ENCODE data around the gene RO60. TPM values are rescaled to one million over a fixed set of nuclear protein-coding genes. Genes with fewer than 3 reads are reported as not detected.

Gene RO60
- total RNA-seq, 1 donor = 105 TPM

DNA sequence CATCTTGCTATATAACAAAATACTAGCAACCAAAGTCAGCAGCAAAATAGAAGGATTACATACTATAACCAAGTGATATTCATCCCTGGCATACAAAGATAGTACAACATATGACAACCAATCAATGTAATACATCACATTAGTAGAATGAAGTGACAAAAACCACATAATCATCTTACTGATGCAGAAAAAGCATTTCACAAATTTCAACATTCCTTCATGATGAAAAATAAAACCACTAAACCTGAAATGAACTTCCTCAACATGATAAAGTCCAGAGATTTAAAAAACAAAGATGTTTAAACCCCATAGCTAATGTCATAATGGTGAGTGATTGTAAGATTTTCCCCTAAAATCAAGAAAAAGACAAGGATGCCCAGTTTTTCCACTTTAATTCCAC is 18.6 kb downstream of the RO60 start:
- no peaks in the 10 kb centered on the region for H3K9me3 ChIP-seq (ENCODE audit: low read depth, low read length)

GRCh38 chr1:193079187-193079586 is 19.8 kb downstream of the RO60 start:
- Histone ChIP-seq H3K27me3 (ENCODE audit: insufficient read depth, low read length) (no peaks in the 10 kb centered on the region), H3K4me3 (ENCODE audit: low read length) (no peak overlapping the region), H3K4me1 (ENCODE audit: insufficient read depth, low read length) (no peaks in the 10 kb centered on the region)

More for the DNA sequence above, 18.6 kb downstream of the RO60 start:
- no peaks in the 10 kb centered on the region for H3K4me1 ChIP-seq (ENCODE audit: insufficient read depth, low read length)
- H3K27me3 ChIP-seq (ENCODE audit: insufficient read depth, low read length) = no peaks in the 10 kb centered on the region
- H3K4me3 ChIP-seq (ENCODE audit: low read length) = no peak overlapping the region

GRCh38 chr1:193083365-193084088 is 24.1 kb downstream of the RO60 start:
- no peaks in the 10 kb centered on the region for H3K27me3 ChIP-seq (ENCODE audit: insufficient read depth, low read length)
- no peak overlapping the region for H3K4me3 ChIP-seq (ENCODE audit: low read length)
- H3K4me1 ChIP-seq (ENCODE audit: insufficient read depth, low read length) = no peaks in the 10 kb centered on the region
- no peaks in the 10 kb centered on the region for H3K9me3 ChIP-seq (ENCODE audit: low read depth, low read length)

More at GRCh38 chr1:193079187-193079586, 19.8 kb downstream of the RO60 start:
- H3K9me3 ChIP-seq (ENCODE audit: low read depth, low read length) = no peaks in the 10 kb centered on the region

GRCh38 chr1:193085263-193085662 is 25.9 kb downstream of the RO60 start:
- no peaks in the 10 kb centered on the region for H3K4me1 ChIP-seq (ENCODE audit: insufficient read depth, low read length)
- H3K4me3 ChIP-seq (ENCODE audit: low read length) = no peak overlapping the region
- no peaks in the 10 kb centered on the region for H3K27me3 ChIP-seq (ENCODE audit: insufficient read depth, low read length)
- H3K9me3 ChIP-seq (ENCODE audit: low read depth, low read length) = no peaks in the 10 kb centered on the region

DNA sequence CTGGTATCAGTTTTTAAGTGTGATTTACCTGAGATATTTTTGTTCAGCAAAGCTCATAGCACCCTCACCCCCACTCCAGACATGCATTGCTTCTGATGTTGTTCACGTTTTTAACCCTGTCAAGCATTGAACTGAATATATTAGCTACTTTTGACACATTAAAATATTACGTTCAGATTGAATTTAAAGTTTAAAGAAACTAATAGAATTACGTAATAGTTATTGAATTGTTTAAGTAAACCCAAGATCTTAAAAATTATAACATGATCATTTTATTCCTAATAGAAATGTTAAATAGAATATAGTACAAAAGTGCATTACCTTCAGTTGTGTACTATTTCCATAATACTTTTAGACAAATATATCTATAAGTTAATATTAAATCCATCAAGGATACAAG is 26.9 kb downstream of the RO60 start:
- Histone ChIP-seq H3K9me3 (ENCODE audit: low read depth, low read length) (no peaks in the 10 kb centered on the region), H3K27me3 (ENCODE audit: insufficient read depth, low read length) (no peaks in the 10 kb centered on the region), H3K4me3 (ENCODE audit: low read length) (no peak overlapping the region), H3K4me1 (ENCODE audit: insufficient read depth, low read length) (no peaks in the 10 kb centered on the region)

DNA sequence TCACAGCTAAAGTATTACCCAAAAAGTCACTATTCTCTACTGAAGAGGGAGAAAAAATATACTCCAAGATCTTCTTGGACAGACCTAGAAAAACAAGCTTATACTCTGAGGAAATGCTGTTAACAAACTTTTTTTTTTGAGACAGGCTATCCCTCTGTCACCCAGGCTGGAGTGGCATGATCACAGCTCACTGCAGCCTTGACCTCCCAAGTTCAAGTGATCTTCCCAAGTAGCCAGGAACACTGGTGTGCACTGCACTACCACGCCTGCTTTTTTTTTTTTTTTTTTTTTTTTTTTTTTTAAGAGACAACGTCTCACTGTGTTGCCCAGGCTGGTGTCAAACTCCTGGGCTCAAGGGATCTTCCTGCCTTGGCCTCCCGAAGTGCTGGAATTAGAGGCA is 28.5 kb downstream of the RO60 start:
- H3K4me1 ChIP-seq (ENCODE audit: insufficient read depth, low read length) = no peaks in the 10 kb centered on the region
- H3K9me3 ChIP-seq (ENCODE audit: low read depth, low read length) = no peaks in the 10 kb centered on the region
- no peaks in the 10 kb centered on the region for H3K27me3 ChIP-seq (ENCODE audit: insufficient read depth, low read length)
- H3K4me3 ChIP-seq (ENCODE audit: low read length) = no peak overlapping the region

DNA sequence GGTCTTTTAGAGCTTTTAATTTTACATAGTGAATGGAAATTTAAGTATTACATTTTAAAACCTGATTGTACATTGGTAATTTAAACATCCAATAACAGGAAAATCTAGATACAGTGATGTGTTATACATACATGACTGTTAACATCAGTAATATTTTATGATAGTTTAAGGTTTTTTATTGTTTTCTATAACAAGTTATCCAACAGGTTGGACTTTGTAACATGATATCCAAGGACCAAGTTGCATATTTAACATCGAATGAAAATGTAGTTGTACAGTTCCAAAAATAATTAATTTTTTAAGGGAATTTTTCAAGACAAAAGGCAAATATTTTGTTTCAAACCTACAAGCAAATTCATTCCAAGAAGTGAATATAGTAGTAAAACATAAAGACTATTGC is 31.5 kb downstream of the RO60 start:
- Histone ChIP-seq H3K4me1 (ENCODE audit: insufficient read depth, low read length) (no peaks in the 10 kb centered on the region), H3K4me3 (ENCODE audit: low read length) (no peak overlapping the region), H3K27me3 (ENCODE audit: insufficient read depth, low read length) (no peaks in the 10 kb centered on the region), H3K9me3 (ENCODE audit: low read depth, low read length) (no peaks in the 10 kb centered on the region)

DNA sequence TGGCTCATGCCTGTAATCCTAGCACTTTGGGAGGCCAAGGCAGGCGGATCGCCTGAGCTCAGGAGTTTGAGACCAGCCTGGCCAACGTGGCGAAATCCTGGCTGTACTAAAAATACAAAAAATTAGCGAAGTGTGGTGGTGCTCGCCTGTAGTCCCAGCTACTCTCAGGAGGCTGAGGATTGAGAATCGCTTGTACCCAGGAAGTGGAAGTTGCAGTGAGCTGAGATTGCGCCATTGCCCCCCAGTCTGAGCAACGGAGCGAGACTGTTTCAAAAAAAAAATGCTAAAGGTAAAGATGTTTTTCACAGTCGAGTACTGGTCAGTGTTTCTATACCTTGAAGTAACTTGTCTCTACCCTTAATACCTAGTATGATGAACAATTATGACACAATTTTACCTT is 34.7 kb downstream of the RO60 start:
- no peaks in the 10 kb centered on the region for H3K27me3 ChIP-seq (ENCODE audit: insufficient read depth, low read length)
- H3K9me3 ChIP-seq (ENCODE audit: low read depth, low read length) = no peaks in the 10 kb centered on the region
- no peaks in the 10 kb centered on the region for H3K4me1 ChIP-seq (ENCODE audit: insufficient read depth, low read length)
- H3K4me3 ChIP-seq (ENCODE audit: low read length) = no peak overlapping the region

- Histone ChIP-seq H3K4me1 (ENCODE audit: insufficient read depth, low read length) (peaks cover 19% of the 10 kb centered on the region), H3K9me3 (ENCODE audit: low read depth, low read length) (no peaks in the 10 kb centered on the region), H3K4me3 (ENCODE audit: low read length) (no peak overlapping the region), H3K27me3 (ENCODE audit: insufficient read depth, low read length) (no peaks in the 10 kb centered on the region)
These were observed 43.2 kb downstream of the RO60 start for GRCh38 chr1:193102662-193103061.

DNA sequence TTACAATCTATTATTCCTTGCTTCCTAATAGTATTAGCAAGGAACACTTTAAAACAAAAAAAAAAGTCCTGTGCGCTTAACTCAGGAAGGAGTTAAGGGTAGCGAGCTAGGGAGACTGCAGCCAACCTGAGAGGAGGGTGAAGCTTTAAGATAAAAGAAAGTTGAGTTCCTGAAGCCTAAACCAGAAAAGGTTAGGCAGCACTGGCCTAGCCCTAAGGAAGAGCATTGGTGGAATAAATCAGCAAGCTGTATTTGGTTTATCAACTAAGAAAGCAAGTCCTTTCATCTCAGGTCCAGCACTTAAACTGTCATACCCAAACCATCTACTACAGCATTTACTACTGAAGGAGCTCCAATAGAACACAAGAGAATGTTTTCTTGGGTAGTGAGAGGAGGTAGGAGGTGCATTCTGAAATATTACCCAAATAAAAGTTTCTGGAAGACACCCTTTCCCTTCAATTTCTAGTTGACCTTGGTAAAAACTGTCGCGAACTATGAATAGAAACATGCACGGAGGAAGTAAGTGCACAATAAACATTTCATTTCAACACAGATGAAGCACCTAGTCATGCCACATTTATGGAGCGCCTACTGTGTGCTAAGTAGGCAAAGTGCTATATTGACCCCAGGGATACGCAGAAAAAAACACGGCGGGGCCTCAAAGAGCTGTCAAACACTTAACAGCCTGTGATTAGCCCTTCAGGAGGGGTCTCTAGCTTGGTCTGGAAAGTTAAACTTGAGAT is 44.5 kb downstream of the RO60 start:
- H3K9me3 ChIP-seq (ENCODE audit: low read depth, low read length) = no peaks in the 10 kb centered on the region
- H3K4me3 ChIP-seq (ENCODE audit: low read length) = peak overlapping the region; percentile 63
- no peaks in the 10 kb centered on the region for H3K27me3 ChIP-seq (ENCODE audit: insufficient read depth, low read length)
- H3K4me1 ChIP-seq (ENCODE audit: insufficient read depth, low read length) = peaks cover 19% of the 10 kb centered on the region

DNA sequence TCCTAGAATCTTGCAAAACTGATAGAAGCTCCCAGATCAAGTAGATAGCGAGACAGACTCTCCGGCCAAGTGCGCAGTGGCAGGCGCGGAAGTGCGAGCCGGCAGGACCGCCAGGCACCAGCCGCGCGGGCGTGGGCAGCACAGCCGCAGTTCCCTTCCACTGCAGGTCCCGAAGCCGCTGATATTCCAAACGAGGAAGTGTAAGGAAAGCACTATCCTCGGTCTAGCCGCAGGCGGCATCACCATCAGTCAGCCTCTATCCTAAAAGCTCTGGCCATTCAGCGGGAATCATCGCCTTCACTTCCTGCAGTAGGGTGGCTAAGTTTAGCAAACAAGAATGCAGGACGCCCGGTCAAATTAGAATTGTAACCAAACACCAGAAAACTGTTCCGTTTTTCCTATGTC is 45.1 kb downstream of the RO60 start:
- H3K27me3 ChIP-seq (ENCODE audit: insufficient read depth, low read length) = no peaks in the 10 kb centered on the region
- H3K4me3 ChIP-seq (ENCODE audit: low read length) = peak overlapping the region; percentile 63
- no peaks in the 10 kb centered on the region for H3K9me3 ChIP-seq (ENCODE audit: low read depth, low read length)
- peaks cover 19% of the 10 kb centered on the region for H3K4me1 ChIP-seq (ENCODE audit: insufficient read depth, low read length)

DNA sequence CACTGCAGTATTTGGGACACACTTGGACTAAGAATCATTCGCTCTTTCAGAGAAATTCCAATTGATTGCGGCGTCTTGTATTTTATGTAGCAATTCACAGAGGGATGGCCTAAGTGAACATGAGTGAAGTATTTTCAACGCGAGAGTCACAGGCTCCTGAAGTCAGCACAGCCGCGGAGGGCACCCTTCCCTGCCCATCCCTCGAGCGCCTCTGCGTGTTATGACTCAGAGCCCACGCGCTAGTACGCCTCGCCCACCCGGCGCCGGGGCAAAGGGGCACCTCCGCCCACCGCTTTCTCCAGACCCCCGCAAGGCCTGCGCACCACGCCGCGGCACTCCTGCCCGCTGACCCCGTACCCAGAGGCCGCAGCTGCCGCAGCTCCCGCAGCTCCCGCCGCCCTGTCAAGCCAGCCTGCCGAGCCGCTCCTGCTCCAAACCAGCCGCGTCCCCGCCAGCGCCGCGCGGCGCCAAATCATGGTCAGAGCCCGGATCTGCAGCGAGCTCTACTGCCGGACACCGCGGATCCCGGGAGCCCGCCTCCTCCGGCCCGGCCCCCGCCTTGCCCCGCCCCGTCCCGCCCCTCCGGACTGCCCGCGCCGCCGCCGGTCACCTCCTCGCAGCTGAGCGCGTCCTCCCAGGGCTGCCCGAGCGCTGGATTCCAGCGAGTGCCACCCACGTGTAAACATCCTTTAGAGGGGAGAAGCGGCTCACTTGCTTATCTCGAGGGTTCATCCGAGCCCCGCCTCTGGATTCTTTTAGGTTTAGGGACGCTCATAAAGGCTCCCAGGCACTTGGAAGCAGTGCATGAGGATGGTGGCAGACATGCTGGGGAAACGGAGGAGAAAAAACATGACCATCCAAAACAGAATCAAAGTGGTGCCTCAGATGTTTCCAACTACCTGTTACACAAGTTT is 45.8 kb downstream of the RO60 start, which contains the start of gene GLRX2:
TSS of gene GLRX2 (minus strand) at position 508 of the 914 bp plus-strand sequence. CDS start at position 476, 32 bp downstream.
- peaks cover 19% of the 10 kb centered on the region for H3K4me1 ChIP-seq (ENCODE audit: insufficient read depth, low read length)
- H3K9me3 ChIP-seq (ENCODE audit: low read depth, low read length) = no peaks in the 10 kb centered on the region
- peak within 1 kb of the TSS; percentile 63 for H3K4me3 ChIP-seq (ENCODE audit: low read length)
- H3K27me3 ChIP-seq (ENCODE audit: insufficient read depth, low read length) = no peaks in the 10 kb centered on the region

DNA sequence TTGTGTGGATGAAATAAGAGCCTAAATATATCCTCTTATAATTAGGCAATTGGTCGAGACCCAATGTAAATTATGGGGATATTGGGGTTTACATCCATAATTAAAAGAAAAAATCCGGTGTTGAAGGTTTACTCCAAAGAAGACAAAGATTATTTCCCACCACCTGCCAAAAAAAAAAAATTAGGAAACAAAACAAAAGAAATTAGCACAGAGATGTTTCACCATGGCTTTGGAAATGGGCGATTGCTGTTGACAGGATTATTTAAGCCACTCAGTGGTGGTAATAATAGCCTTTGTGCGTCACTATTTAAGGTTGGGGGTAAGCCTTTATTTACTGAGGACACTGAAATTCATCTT is 46.4 kb downstream of the RO60 start:
- no peaks in the 10 kb centered on the region for H3K9me3 ChIP-seq (ENCODE audit: low read depth, low read length)
- H3K4me3 ChIP-seq (ENCODE audit: low read length) = peak overlapping the region; percentile 63
- peaks cover 19% of the 10 kb centered on the region for H3K4me1 ChIP-seq (ENCODE audit: insufficient read depth, low read length)
- H3K27me3 ChIP-seq (ENCODE audit: insufficient read depth, low read length) = no peaks in the 10 kb centered on the region

- Histone ChIP-seq H3K4me1 (ENCODE audit: insufficient read depth, low read length) (peaks cover 31% of the 10 kb centered on the region), H3K4me3 (ENCODE audit: low read length) (no peak overlapping the region), H3K9me3 (ENCODE audit: low read depth, low read length) (no peaks in the 10 kb centered on the region), H3K27me3 (ENCODE audit: insufficient read depth, low read length) (no peaks in the 10 kb centered on the region)
These were observed 49.1 kb downstream of the RO60 start for GRCh38 chr1:193108471-193108870.

Measured in mononuclear cell (primary cell).